VCaP (cell line): ENCODE data around the gene AHSP.
"Not testable (repeated sequence)": the region's sequence is repeated elsewhere in the genome, so short reads cannot be mapped to it uniquely, and the experiment has no call there.

Source experiments
- H3K27ac ChIP-seq: fragments of 450-650 bp; 2 replicates; pipeline ENCODE4 v1.5.1; 2017
- TF ChIP-seq, protein P1 (sequence below): fragments of 450-650 bp; conservative IDR thresholded peaks from 2 replicates; pipeline ENCODE4 v1.5.1; 2017; ENCODE audit warnings: mild to moderate bottlenecking, moderate library complexity

AHSP gene

GRCh38 chr16:31527734-31528274, at the start of gene AHSP:
AHSP (plus strand) TSS chr16:31527900; CDS start chr16:31528140, 240 bp downstream.
- TF ChIP-seq, protein P1, sequence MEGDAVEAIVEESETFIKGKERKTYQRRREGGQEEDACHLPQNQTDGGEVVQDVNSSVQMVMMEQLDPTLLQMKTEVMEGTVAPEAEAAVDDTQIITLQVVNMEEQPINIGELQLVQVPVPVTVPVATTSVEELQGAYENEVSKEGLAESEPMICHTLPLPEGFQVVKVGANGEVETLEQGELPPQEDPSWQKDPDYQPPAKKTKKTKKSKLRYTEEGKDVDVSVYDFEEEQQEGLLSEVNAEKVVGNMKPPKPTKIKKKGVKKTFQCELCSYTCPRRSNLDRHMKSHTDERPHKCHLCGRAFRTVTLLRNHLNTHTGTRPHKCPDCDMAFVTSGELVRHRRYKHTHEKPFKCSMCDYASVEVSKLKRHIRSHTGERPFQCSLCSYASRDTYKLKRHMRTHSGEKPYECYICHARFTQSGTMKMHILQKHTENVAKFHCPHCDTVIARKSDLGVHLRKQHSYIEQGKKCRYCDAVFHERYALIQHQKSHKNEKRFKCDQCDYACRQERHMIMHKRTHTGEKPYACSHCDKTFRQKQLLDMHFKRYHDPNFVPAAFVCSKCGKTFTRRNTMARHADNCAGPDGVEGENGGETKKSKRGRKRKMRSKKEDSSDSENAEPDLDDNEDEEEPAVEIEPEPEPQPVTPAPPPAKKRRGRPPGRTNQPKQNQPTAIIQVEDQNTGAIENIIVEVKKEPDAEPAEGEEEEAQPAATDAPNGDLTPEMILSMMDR, result no peak
- H3K27ac ChIP-seq, result no peak within 1 kb of the TSS

GRCh38 chr16:31478956-31479355, 48.7 kb upstream of the AHSP start:
- no peak overlapping the region for H3K27ac ChIP-seq

DNA sequence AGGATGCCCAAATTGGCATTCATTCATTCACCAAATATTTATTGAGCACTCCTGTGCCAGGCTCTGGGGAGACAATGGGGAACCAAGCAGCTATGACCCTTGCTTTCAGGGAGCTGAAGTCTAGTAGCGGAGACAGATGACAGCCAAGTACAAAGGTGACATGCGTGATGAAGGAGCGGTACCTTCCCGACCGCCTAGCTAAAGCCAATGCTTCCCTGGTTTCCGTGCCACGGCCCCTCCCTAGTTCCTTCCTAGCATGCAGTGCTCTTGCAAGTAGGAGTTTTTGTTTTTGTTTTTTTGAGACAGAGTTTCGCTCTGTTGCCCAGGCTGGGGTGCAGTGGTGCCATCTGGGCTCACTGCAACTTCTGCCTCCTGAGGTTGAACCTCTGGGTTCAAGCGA, 47.9 kb upstream of the AHSP start:
- H3K27ac ChIP-seq, result no peak overlapping the region
- TF ChIP-seq, protein P1, result no peak

More at GRCh38 chr16:31478956-31479355, 48.7 kb upstream of the AHSP start:
- TF ChIP-seq, protein P1, result no peak

DNA sequence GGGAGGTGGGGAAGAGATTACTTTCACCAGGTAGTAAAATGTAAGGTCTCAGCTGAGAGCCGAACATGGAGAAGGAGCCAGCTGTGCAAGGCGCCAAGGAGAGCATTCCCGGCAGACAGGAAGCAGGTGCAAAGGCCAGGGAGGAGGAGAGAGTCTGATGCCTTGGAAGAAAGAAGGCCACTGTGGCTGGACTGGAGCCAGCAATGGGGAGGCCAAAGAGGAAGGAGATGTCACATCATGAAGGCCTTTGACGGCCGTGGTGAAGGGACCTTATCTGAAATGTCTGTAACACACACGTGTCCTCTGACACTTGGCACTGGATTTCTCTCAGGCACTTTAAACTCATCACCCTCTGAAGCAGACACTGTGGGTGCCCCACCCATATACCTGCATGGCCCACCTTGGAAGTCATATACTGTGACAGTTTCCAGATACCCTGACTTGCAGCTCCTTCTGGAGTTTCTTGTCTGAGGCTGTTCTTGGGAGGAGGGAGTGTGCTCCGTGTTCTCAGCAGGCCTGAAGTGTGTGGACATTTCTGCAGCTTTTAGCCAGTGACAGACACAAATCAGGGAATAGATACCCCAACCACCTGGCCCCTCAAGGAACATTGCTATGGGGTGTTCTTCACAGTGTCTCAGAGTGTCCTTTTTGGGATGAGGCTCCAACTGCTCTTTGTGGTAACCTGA, 46.7 kb upstream of the AHSP start:
- TF ChIP-seq, protein P1, result no peak
- H3K27ac ChIP-seq, result no peak overlapping the region

GRCh38 chr16:31483081-31483480, 44.6 kb upstream of the AHSP start, which contains the start of gene SLC5A2:
SLC5A2 (plus strand) TSS chr16:31483123; CDS start chr16:31483137, 14 bp downstream.
- H3K27ac ChIP-seq, result no peak within 1 kb of the TSS
- TF ChIP-seq, protein P1, result no peak

DNA sequence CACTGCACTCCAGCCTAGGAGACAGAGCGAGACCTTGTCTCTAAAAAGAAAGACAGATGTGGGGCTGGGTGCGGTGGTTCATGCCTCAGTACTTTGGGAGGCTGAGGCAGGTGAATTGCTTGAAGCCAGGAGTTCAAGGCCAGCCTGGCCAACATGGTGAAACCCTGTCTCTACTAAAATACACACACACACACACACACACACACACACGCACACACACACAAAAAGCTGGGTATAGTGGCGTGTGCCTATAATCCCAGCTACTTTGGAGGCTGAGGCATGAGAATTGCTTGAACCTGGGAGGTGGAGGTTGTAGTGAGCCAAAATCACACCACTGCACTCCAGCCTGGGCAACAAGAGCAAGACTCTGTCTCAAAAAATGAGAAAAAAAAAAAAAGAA, 43.7 kb upstream of the AHSP start:
- not testable (repeated sequence) for H3K27ac ChIP-seq

DNA sequence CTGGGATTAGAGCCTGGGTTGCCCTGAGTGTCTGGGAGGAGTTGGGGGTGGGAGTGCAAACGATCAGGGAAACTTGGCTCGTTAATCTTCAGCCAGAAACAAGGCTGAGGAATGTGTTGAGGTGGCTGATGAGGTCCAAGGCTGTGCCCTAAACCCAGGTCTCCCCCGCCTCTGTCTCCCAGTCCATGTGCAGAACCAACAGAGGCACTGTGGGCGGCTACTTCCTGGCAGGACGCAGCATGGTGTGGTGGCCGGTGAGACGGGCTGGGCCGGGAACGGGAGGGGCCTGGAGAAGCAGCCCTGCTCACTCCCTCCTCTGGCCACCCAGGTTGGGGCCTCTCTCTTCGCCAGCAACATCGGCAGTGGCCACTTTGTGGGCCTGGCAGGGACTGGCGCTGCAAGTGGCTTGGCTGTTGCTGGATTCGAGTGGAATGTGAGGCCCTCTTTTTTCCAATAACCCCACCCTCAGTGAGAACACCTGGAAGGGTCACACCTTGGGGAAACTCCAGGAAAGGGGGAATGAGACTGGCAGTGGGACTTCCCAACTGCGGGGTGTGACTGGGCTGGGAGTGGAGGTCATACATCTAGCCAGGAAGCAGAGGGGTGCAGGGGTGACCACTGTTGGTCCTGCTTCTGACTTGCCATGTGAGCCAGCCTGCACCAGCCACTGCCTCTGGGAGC, 43.1 kb upstream of the AHSP start:
- H3K27ac ChIP-seq, result no peak overlapping the region
- TF ChIP-seq, protein P1, result no peak
